Colonic mucosa (tissue), 4 donors: ENCODE data around the gene FOXJ1. TPM values are rescaled to one million over a fixed set of nuclear protein-coding genes. Genes with fewer than 3 reads are reported as not detected.

Experiments used
- DNase-seq: peaks from one replicate; pipeline ENCODE4 v3.0.0-alpha.2; 2020
- H3K27ac ChIP-seq: fragments of 200-600 bp; one replicate; pipeline ENCODE4 v1.8.0; 2021
- H3K27me3 ChIP-seq: fragments of 200-600 bp; one replicate; pipeline ENCODE4 v1.8.0; 2021
- H3K36me3 ChIP-seq: fragments of 200-600 bp; one replicate; pipeline ENCODE4 v1.8.0; 2021
- H3K4me1 ChIP-seq: fragments of 200-600 bp; one replicate; pipeline ENCODE4 v1.8.0; 2021; ENCODE audit warnings: mild to moderate bottlenecking
- H3K4me3 ChIP-seq: fragments of 200-600 bp; one replicate; pipeline ENCODE4 v1.8.0; 2021
- H3K9ac ChIP-seq, 2 donors: one replicate each; pipeline ENCODE4 v1.7.0; 2013; ENCODE audit warnings: control low read depth in 2 of 2, low read depth in 2 of 2, low read length in 2 of 2
- H3K9me3 ChIP-seq: fragments of 200-600 bp; one replicate; pipeline ENCODE4 v1.8.0; 2021
- intact Hi-C: fragments of 100-400 bp; cut with DNase I; formaldehyde crosslinking; loops from one replicate; pipeline ENCODE4 v1.14.1; 2022
- total RNA-seq, 2 donors: library from RNA; stranded (reverse); fragmentation: NEBNext Ultra II Directional in 1 of 2; extraction: Animal tissue kit (Norgen Biotek cat#: 25700) in 1 of 2; gene quantifications; one replicate each; pipeline ENCODE4 v1.2.1, GENCODE V29; 2021
- TF ChIP-seq, protein P1 (sequence below): fragments of 200-600 bp; IDR thresholded peaks from one replicate; pipeline ENCODE4 v1.8.0; 2022; ENCODE audit warnings: antibody characterized with exemption, mild to moderate bottlenecking
- donor health status: healthy.
- donor health status: DM: no; HTN: no; CAD: no.
- donor health status: DM: no; HTN: no; CAD: no.

Gene FOXJ1
- total RNA-seq, 2 donors from 2014 or later = 1.4 to 2.5 TPM

- Histone ChIP-seq H3K36me3 (no peaks in the 10 kb centered on the region), H3K4me1 (no peaks in the 10 kb centered on the region), H3K27me3 (no peaks in the 10 kb centered on the region), H3K9ac (peak overlapping the region in 1 of 2 donors; percentile 57), H3K27ac (no peak overlapping the region), H3K9me3 (no peaks in the 10 kb centered on the region), H3K4me3 (peak overlapping the region; percentile 35)
- TF ChIP-seq, protein P1, sequence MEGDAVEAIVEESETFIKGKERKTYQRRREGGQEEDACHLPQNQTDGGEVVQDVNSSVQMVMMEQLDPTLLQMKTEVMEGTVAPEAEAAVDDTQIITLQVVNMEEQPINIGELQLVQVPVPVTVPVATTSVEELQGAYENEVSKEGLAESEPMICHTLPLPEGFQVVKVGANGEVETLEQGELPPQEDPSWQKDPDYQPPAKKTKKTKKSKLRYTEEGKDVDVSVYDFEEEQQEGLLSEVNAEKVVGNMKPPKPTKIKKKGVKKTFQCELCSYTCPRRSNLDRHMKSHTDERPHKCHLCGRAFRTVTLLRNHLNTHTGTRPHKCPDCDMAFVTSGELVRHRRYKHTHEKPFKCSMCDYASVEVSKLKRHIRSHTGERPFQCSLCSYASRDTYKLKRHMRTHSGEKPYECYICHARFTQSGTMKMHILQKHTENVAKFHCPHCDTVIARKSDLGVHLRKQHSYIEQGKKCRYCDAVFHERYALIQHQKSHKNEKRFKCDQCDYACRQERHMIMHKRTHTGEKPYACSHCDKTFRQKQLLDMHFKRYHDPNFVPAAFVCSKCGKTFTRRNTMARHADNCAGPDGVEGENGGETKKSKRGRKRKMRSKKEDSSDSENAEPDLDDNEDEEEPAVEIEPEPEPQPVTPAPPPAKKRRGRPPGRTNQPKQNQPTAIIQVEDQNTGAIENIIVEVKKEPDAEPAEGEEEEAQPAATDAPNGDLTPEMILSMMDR = no peak
- intact Hi-C loops = loop anchor here (2.0 to 5.0 kb wide), 2 partner anchors 60 to 159 kb away; no protein-coding TSS in a partner anchor
- peak; percentile 19 for DNase-seq
Observed at GRCh38 chr17:76121932-76122430, 19.1 kb downstream of the FOXJ1 start.

GRCh38 chr17:76120658-76121008 is 20.4 kb downstream of the FOXJ1 start:
- Histone ChIP-seq H3K27me3 (no peaks in the 10 kb centered on the region), H3K9ac (no peak overlapping the region), H3K4me1 (no peaks in the 10 kb centered on the region), H3K9me3 (no peaks in the 10 kb centered on the region), H3K36me3 (no peaks in the 10 kb centered on the region), H3K27ac (no peak overlapping the region), H3K4me3 (no peak overlapping the region)
- intact Hi-C loops = loop anchor here (2.0 to 5.0 kb wide), 2 partner anchors 62 to 160 kb away; no protein-coding TSS in a partner anchor
- TF ChIP-seq, protein P1 = no peak
- DNase-seq = no peak

GRCh38 chr17:76119409-76120371 is 21.4 kb downstream of the FOXJ1 start:
- TF ChIP-seq, protein P1 = no peak
- Histone ChIP-seq H3K9ac (no peak overlapping the region), H3K36me3 (no peaks in the 10 kb centered on the region), H3K9me3 (no peaks in the 10 kb centered on the region), H3K27me3 (no peaks in the 10 kb centered on the region), H3K4me1 (no peaks in the 10 kb centered on the region), H3K27ac (no peak overlapping the region), H3K4me3 (no peak overlapping the region)
- intact Hi-C loops = loop anchor here (2.0 to 5.0 kb wide), 2 partner anchors 63 to 161 kb away; no protein-coding TSS in a partner anchor
- no peak for DNase-seq

DNA sequence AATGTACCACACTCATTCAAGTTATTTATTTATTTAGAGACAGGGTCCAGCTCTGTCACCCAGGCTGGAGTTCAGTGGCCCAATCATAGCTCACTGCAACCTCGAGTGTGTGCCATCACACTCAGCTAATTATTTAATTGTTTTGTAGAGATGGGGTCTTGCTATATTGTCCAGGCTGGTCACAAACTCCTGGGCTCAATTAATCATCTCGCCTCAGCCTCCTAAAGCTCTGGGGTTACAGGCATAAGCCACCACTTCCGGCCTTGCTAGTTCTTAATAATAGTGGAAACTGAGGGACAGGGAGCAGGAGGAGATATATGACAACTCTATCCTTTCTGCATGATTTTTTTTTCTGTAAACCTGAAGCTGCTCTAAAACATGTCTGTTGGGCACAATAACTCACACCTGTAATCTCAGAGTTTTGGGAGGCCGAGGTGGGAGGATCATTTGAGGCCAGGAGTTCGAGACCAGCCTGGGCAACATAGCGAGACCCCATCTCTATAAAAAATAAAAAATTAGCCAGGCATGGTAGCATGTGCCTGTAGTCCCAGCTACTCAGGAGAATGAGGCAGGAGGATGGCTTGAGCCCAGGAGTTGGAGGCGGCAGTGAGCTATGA is 25.8 kb downstream of the FOXJ1 start:
- TF ChIP-seq, protein P1 = no peak
- intact Hi-C loops = no loop called here

GRCh38 chr17:76111956-76112355 is 29.1 kb downstream of the FOXJ1 start:
- no peaks in the 10 kb centered on the region for H3K9me3 ChIP-seq
- intact Hi-C loops = no loop called here
- DNase-seq = no peak
- no peaks in the 10 kb centered on the region for H3K27me3 ChIP-seq
- no peak overlapping the region for H3K4me3 ChIP-seq
- H3K27ac ChIP-seq = no peak overlapping the region
- TF ChIP-seq, protein P1 = no peak
- H3K36me3 ChIP-seq = no peaks in the 10 kb centered on the region
- no peak overlapping the region for H3K9ac ChIP-seq
- H3K4me1 ChIP-seq = no peaks in the 10 kb centered on the region

More for the DNA sequence above, 25.8 kb downstream of the FOXJ1 start:
- Histone ChIP-seq H3K4me3 (no peak overlapping the region), H3K4me1 (no peaks in the 10 kb centered on the region), H3K9ac (no peak overlapping the region), H3K27me3 (no peaks in the 10 kb centered on the region), H3K36me3 (no peaks in the 10 kb centered on the region), H3K27ac (no peak overlapping the region), H3K9me3 (no peaks in the 10 kb centered on the region)
- no peak for DNase-seq
